WERI-Rb-1 (cell line): Measurements from ENCODE around the gene GRIP2.

ENCODE experiments used
- DNase-seq: peaks from one replicate; pipeline ENCODE4 v3.0.0-alpha.2; 2020
- H3K27ac ChIP-seq: fragments of 250-450 bp; sonication (Bioruptor Pico); 2 replicates; pipeline ENCODE4 v1.5.1; 2020; ENCODE audit warnings: mild to moderate bottlenecking, moderate library complexity
- H3K27me3 ChIP-seq: fragments of 250-450 bp; sonication (Bioruptor Pico); 2 replicates; pipeline ENCODE4 v1.5.1; 2021; ENCODE audit warnings: mild to moderate bottlenecking, low read depth, moderate library complexity; ENCODE audit not compliant: insufficient read depth, severe bottlenecking
- H3K36me3 ChIP-seq: fragments of 250-450 bp; sonication (Bioruptor Pico); 2 replicates; pipeline ENCODE4 v1.5.1; 2020; ENCODE audit warnings: mild to moderate bottlenecking, moderate library complexity
- H3K4me3 ChIP-seq: 2 replicates; pipeline ENCODE4 v1.5.1; 2011; ENCODE audit warnings: low read depth, mild to moderate bottlenecking, control low read depth, low read length
- H3K9me3 ChIP-seq: fragments of 250-450 bp; sonication (Bioruptor Pico); 2 replicates; pipeline ENCODE4 v1.5.1; 2021; ENCODE audit warnings: mild to moderate bottlenecking, moderate library complexity; ENCODE audit not compliant: severe bottlenecking
- CTCF ChIP-seq: IDR thresholded peaks from 2 replicates; pipeline ENCODE4 v1.5.1; 2011; ENCODE audit warnings: low read depth, mild to moderate bottlenecking, control low read depth, inconsistent platforms, low read length

GRIP2 gene

GRCh38 chr3:14550651-14551611 lies 10.8 kb upstream of the GRIP2 start:
- H3K27me3 ChIP-seq, result no peaks in the 10 kb centered on the region
- DNase-seq, result peak; percentile 41
- H3K27ac ChIP-seq, result no peak overlapping the region
- no peaks in the 10 kb centered on the region for H3K36me3 ChIP-seq
- H3K4me3 ChIP-seq, result no peak overlapping the region
- H3K9me3 ChIP-seq, result no peaks in the 10 kb centered on the region
- TF ChIP-seq CTCF, result no peak

- no peaks in the 10 kb centered on the region for H3K27me3 ChIP-seq
- DNase-seq, result no peak
- TF ChIP-seq CTCF, result no peak
Observed at GRCh38 chr3:14550181-14550580, 10.0 kb upstream of the GRIP2 start.

GRCh38 chr3:14549256-14549919 lies 9.2 kb upstream of the GRIP2 start:
- DNase-seq, result no peak
- H3K9me3 ChIP-seq, result no peaks in the 10 kb centered on the region
- H3K27ac ChIP-seq, result no peak overlapping the region
- H3K27me3 ChIP-seq, result no peaks in the 10 kb centered on the region
- H3K4me3 ChIP-seq, result no peak overlapping the region
- peak; percentile 40 for TF ChIP-seq CTCF
- H3K36me3 ChIP-seq, result no peaks in the 10 kb centered on the region

More at GRCh38 chr3:14550181-14550580, 10.0 kb upstream of the GRIP2 start:
- Histone ChIP-seq H3K27ac (no peak overlapping the region), H3K9me3 (no peaks in the 10 kb centered on the region), H3K4me3 (no peak overlapping the region), H3K36me3 (no peaks in the 10 kb centered on the region)

GRCh38 chr3:14548321-14548729 lies 8.2 kb upstream of the GRIP2 start:
- Histone ChIP-seq H3K9me3 (no peaks in the 10 kb centered on the region), H3K36me3 (no peaks in the 10 kb centered on the region), H3K27me3 (no peaks in the 10 kb centered on the region), H3K4me3 (no peak overlapping the region), H3K27ac (no peak overlapping the region)
- peak; percentile 97 for TF ChIP-seq CTCF
- peak; percentile 88 for DNase-seq

GRCh38 chr3:14547693-14548092 lies 7.6 kb upstream of the GRIP2 start:
- TF ChIP-seq CTCF, result no peak
- DNase-seq, result no peak
- no peaks in the 10 kb centered on the region for H3K36me3 ChIP-seq
- no peak overlapping the region for H3K27ac ChIP-seq
- no peak overlapping the region for H3K4me3 ChIP-seq
- no peaks in the 10 kb centered on the region for H3K9me3 ChIP-seq
- no peaks in the 10 kb centered on the region for H3K27me3 ChIP-seq
